Measurements from ENCODE around the gene MRPL9. TPM values are rescaled to one million over a fixed set of nuclear protein-coding genes. Genes with fewer than 3 reads are reported as not detected.

MRPL9 gene
- total and polyA plus RNA-seq, 10 of the 15 experiments (the other 5 are each of a cell fraction or from before 2014, with no cell fraction given): 35.7 to 161 (median 110) TPM

DNA sequence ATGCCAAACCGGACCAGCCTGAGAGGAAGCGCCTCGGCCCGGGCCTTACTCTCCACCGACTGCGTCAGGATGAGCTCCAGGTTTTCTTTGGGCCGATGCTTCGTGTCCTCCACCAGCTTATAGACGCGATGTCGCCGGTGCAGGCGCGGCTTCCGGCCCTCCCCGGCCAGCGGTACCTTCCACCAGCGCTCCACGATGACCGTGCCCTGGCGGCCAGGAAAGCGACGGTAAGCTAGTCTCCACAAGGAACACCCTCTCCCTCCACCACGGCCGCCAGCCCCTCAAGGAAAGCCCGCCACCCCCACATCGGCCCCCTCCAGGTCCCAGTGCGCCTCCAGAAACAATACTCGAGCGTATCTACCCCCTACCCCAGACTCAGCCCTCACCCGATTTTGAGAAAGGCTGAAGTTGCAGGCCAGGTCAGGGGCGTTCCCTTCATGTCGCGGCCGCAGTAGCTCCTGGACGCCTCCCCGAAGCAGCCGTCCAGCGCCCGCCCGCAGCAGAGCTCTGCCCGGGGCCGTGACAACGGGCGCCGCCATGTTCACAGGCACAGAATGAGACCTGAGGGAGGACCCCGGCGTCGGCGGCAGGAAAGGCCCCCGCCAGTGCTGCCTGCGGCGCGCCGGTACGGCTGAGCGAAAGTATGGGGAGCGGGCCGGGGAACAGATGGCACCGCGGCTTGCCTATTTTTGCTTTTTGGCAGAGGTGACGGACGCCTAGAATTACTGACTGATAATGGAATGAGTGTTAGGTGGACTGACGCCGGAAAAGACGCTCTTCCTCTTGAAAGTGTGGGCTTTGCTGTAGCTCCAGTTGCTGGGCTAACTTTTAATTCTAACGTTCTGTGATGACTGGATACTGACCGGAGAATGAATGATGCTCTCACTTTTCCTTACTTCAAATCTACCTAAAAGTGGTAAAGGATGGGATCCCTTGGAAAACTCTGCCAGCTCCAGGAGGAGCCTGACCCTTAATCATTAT lies at the start of gene MRPL9 (continued):
- TF ChIP-seq, protein P1, sequence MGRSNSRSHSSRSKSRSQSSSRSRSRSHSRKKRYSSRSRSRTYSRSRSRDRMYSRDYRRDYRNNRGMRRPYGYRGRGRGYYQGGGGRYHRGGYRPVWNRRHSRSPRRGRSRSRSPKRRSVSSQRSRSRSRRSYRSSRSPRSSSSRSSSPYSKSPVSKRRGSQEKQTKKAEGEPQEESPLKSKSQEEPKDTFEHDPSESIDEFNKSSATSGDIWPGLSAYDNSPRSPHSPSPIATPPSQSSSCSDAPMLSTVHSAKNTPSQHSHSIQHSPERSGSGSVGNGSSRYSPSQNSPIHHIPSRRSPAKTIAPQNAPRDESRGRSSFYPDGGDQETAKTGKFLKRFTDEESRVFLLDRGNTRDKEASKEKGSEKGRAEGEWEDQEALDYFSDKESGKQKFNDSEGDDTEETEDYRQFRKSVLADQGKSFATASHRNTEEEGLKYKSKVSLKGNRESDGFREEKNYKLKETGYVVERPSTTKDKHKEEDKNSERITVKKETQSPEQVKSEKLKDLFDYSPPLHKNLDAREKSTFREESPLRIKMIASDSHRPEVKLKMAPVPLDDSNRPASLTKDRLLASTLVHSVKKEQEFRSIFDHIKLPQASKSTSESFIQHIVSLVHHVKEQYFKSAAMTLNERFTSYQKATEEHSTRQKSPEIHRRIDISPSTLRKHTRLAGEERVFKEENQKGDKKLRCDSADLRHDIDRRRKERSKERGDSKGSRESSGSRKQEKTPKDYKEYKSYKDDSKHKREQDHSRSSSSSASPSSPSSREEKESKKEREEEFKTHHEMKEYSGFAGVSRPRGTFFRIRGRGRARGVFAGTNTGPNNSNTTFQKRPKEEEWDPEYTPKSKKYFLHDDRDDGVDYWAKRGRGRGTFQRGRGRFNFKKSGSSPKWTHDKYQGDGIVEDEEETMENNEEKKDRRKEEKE (IDR thresholded peaks at IDR 0.05): no peak
- TF ChIP-seq ZNF207 (IDR thresholded peaks at IDR 0.05; ENCODE audit: borderline replicate concordance) (peak; percentile 85), CBX5 (IDR thresholded peaks at IDR 0.05; ENCODE audit: low read depth) (no peak), PAX8 (IDR thresholded peaks at IDR 0.05) (no peak), SUPT20H (IDR thresholded peaks at IDR 0.05; ENCODE audit: borderline replicate concordance, control insufficient read depth, low read depth, low read length) (no peak), MTA3 (IDR thresholded peaks at IDR 0.05; ENCODE audit: borderline replicate concordance, low read length) (no peak), HDAC6 (IDR thresholded peaks at IDR 0.05; ENCODE audit: unreplicated experiment) (peak; percentile 91), MEF2A (IDR thresholded peaks at IDR 0.05; ENCODE audit: insufficient read depth, low read depth, low read length) (no peak), YBX1 (IDR thresholded peaks at IDR 0.05) (no peak), EP300 (IDR thresholded peaks at IDR 0.05; ENCODE audit: borderline replicate concordance in 1 of 2, control insufficient read depth in 1 of 2, low read depth in 2 of 2, low read length in 2 of 2) (no peak), KAT2A (conservative IDR thresholded peaks at IDR 0.05; ENCODE audit: control insufficient read depth, low read depth, low read length) (no peak), TBL1XR1 (IDR thresholded peaks at IDR 0.05; ENCODE audit: low read depth, low read length) (no peak), KLF5 (IDR thresholded peaks at IDR 0.05; ENCODE audit: partially characterized antibody) (peak; percentile 68), CREB1 (IDR thresholded peaks at IDR 0.05; ENCODE audit: low read depth) (peak; percentile 81; the same call in 1 of the 2 replicates), ZNF384 (IDR thresholded peaks at IDR 0.05; ENCODE audit: borderline replicate concordance, low read depth, low read length) (no peak), DPF2 (IDR thresholded peaks at IDR 0.05) (0 out of 2 replicates have a peak, but pooled peaks have one; percentile 51)
- TF ChIP-seq, protein P2, sequence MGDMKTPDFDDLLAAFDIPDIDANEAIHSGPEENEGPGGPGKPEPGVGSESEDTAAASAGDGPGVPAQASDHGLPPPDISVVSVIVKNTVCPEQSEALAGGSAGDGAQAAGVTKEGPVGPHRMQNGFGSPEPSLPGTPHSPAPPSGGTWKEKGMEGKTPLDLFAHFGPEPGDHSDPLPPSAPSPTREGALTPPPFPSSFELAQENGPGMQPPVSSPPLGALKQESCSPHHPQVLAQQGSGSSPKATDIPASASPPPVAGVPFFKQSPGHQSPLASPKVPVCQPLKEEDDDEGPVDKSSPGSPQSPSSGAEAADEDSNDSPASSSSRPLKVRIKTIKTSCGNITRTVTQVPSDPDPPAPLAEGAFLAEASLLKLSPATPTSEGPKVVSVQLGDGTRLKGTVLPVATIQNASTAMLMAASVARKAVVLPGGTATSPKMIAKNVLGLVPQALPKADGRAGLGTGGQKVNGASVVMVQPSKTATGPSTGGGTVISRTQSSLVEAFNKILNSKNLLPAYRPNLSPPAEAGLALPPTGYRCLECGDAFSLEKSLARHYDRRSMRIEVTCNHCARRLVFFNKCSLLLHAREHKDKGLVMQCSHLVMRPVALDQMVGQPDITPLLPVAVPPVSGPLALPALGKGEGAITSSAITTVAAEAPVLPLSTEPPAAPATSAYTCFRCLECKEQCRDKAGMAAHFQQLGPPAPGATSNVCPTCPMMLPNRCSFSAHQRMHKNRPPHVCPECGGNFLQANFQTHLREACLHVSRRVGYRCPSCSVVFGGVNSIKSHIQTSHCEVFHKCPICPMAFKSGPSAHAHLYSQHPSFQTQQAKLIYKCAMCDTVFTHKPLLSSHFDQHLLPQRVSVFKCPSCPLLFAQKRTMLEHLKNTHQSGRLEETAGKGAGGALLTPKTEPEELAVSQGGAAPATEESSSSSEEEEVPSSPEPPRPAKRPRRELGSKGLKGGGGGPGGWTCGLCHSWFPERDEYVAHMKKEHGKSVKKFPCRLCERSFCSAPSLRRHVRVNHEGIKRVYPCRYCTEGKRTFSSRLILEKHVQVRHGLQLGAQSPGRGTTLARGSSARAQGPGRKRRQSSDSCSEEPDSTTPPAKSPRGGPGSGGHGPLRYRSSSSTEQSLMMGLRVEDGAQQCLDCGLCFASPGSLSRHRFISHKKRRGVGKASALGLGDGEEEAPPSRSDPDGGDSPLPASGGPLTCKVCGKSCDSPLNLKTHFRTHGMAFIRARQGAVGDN (IDR thresholded peaks at IDR 0.05): 0 out of 2 replicates have a peak, but pooled peaks have one; percentile 35
- TF ChIP-seq, protein P3, sequence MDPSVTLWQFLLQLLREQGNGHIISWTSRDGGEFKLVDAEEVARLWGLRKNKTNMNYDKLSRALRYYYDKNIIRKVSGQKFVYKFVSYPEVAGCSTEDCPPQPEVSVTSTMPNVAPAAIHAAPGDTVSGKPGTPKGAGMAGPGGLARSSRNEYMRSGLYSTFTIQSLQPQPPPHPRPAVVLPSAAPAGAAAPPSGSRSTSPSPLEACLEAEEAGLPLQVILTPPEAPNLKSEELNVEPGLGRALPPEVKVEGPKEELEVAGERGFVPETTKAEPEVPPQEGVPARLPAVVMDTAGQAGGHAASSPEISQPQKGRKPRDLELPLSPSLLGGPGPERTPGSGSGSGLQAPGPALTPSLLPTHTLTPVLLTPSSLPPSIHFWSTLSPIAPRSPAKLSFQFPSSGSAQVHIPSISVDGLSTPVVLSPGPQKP (IDR thresholded peaks at IDR 0.05; ENCODE audit: low read depth, low read length): 0 out of 2 replicates have a peak, but pooled peaks have one; percentile 27
- TF ChIP-seq, protein P4, sequence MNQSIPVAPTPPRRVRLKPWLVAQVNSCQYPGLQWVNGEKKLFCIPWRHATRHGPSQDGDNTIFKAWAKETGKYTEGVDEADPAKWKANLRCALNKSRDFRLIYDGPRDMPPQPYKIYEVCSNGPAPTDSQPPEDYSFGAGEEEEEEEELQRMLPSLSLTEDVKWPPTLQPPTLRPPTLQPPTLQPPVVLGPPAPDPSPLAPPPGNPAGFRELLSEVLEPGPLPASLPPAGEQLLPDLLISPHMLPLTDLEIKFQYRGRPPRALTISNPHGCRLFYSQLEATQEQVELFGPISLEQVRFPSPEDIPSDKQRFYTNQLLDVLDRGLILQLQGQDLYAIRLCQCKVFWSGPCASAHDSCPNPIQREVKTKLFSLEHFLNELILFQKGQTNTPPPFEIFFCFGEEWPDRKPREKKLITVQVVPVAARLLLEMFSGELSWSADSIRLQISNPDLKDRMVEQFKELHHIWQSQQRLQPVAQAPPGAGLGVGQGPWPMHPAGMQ (IDR thresholded peaks at IDR 0.05; ENCODE audit: borderline replicate concordance): peak; percentile 96

Data from GM12878 (cell line).